Measurements from ENCODE around the gene WDR31.

DNA sequence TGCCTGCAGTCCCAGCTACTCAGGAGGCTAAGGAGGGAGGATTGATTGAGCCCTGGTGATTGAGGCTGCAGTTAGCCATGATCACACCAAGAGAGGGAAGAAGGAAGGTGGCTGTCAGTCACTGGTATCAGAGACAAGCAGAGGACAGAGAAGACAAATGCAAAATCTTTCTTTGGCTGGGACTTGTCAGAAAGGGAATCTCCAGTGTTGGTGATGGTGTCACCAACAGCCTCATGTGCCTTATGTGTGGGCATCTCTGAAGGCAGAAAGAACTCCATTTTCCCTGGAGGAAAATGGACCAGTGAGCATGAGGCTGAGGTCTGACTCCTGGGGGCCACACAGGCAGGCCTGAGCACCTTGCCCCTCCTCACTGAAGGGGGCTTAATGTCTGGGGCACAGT, 24.8 kb downstream of the WDR31 start:
- TF ChIP-seq, protein P1, sequence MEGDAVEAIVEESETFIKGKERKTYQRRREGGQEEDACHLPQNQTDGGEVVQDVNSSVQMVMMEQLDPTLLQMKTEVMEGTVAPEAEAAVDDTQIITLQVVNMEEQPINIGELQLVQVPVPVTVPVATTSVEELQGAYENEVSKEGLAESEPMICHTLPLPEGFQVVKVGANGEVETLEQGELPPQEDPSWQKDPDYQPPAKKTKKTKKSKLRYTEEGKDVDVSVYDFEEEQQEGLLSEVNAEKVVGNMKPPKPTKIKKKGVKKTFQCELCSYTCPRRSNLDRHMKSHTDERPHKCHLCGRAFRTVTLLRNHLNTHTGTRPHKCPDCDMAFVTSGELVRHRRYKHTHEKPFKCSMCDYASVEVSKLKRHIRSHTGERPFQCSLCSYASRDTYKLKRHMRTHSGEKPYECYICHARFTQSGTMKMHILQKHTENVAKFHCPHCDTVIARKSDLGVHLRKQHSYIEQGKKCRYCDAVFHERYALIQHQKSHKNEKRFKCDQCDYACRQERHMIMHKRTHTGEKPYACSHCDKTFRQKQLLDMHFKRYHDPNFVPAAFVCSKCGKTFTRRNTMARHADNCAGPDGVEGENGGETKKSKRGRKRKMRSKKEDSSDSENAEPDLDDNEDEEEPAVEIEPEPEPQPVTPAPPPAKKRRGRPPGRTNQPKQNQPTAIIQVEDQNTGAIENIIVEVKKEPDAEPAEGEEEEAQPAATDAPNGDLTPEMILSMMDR (IDR thresholded peaks at IDR 0.05) = no peak
- no peak for TF ChIP-seq POLR2AphosphoS5 (IDR thresholded peaks at IDR 0.05; ENCODE audit: insufficient read depth in 1 of 2, low read depth in 1 of 2)
- no peak for TF ChIP-seq POLR2A (IDR thresholded peaks at IDR 0.05)

Measured in vagina (tissue), 2 donors.